Measurements from ENCODE around the gene KCNJ15.

GRCh38 chr21:38256599-38257302, at the start of gene KCNJ15:
- no peak for TF ChIP-seq CTCF (IDR thresholded peaks at IDR 0.05)
- no peak for TF ChIP-seq EZH2 (IDR thresholded peaks at IDR 0.05; ENCODE audit: borderline replicate concordance, insufficient read depth, low read depth, low read length, poor library complexity, severe bottlenecking)

Data from B cell (primary cell).